ENCODE measurements around the gene PEX5L.

PEX5L gene

GRCh38 chr3:179955286-179955685 is 81.5 kb downstream of the PEX5L start:
- DNase-seq: no peak

DNA sequence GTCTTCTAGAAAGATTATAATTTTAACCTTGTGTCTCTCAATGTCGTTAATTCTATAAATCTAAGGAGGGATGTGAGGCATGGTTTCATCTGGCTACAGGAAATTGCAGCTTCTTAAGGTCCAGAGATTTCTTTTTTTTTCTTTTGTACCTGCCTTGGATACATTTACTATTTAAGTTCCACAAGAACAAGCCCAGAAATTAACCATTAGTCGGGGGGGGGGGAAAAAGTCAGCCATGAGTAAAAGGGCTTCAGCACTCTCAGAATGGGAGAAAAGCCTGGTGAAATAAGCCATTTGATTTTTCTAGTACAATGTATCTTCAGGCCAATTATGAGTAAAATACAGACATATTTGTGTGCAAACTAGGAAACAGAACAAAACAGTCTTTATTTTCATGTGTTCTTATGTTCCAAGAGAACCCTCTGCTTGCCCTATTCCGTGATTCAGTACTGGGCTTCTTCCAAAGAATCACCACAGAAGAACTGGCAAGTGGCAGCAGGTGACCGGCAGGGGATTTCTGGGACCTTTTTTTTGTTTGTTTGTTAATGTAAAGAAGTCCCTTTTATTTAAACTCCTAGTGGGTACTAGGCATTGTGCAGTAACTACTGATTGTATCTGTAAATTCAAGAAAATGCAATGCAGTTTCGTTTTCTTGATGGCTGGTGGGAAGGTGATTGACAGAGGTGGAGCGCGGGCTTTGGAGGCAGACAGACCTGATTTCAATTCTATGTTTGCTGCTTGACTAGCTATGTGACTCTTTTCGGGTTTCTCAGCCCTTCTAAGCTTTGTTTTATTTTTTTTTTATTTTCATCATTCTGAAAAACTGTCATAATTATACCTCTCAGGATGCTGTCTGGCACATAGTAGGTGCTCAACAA is 82.5 kb downstream of the PEX5L start:
- no peak for DNase-seq

DNA sequence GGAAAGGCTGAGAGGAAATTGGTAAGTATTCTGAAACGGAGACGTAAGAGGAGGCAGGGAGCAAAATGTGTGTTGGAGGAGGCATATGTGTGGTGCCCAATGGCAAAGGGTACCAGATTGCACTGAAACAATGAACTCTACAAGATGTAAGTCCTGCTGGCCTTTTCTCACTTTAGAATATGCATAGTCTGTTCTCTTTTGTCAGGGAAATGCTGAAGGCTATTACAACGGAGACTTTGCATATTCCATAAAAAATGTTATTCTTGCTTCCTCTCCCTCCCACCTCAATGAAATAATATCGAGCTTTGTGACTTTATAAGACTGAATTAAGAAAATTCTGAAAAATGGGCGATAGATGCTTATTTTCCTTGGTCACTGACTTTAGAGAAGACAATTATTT is 85.9 kb downstream of the PEX5L start:
- no peak for DNase-seq

GRCh38 chr3:179949869-179950268 is 86.9 kb downstream of the PEX5L start:
- peak; percentile 70 for DNase-seq

- DNase-seq: peak; percentile 98
Measured at GRCh38 chr3:179949412-179949811, 87.3 kb downstream of the PEX5L start.

DNA sequence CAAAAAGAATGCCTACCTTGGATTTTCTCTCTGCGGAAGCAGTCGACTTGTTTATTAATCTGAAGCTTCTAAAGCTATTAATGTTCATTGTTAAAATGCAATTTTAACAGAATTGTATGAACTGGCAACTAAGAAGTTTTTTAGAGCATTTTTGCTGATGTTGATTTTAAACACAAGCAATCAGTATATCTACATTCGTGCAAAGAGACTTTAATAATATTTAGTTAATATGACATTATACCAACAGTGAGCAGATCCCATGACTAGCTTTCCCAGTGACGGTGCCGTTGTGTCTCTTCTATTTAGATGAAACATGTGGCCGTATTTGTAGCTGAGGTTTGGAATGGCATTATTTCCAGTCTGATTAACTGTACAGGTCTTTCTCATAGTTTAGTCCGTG is 88.0 kb downstream of the PEX5L start:
- DNase-seq: peak; percentile 45

GRCh38 chr3:179945569-179945968 is 91.2 kb downstream of the PEX5L start:
- no peak for DNase-seq

DNA sequence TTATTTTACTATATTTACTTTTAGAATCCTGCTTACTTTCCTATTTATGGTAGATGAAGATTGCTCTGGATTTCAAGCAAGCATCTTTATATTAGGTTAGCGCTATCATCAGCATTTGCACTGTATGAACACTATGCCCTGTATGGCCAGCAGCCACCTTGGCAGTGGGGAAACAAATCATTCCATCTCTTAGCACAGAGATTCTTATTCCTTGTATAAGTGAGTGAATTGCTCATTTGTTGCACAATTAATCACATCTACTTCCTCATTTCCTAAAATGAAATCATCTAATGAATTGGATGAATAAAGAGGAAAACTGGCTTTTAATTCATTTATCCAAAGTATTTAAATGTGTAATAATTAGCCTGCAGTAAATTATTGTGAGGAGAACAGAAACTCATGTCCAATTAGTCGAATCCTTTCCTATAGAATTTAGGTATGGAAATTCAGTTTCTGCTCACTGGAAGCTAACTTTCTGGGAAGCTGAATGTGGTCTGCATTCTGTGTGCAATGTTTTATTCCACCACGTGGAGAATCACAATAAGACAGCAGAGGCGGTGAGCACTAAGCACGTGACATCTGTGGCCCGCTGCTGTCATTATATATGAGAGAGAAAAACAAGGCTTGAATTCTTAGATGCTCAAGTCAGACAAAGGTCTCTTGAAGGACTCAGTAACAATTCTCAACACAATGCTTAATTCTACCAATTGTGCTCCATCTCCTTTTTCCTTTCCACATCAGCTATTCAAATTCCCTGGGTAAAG is 93.4 kb downstream of the PEX5L start:
- no peak for DNase-seq

DNA sequence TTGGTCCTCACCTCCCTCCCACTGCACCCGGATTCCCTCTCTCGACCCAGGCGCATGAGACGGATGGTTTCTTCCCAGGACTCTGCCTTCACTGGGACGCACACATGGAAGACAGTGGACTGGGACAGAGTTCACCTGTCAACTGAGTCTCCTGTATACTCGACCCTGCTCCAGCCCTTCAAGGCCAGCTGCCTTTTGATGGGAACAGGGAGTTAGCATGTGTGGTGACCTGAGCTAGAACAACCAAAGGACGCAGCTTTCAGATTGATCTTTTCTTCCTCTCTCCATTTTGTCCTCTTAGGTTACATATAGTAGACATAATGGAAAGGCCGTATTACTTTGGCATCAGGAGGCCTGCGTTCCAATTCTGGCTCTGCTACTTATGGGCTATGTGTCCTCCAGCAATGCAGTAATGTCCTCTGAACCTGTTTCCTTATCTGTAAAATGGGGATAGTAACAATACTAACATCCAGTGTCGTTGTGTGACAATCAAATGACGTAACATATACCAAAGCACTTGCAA is 94.1 kb downstream of the PEX5L start:
- no peak for DNase-seq

- no peak for DNase-seq
Measured at GRCh38 chr3:179935710-179936109, 101.0 kb downstream of the PEX5L start.

DNA sequence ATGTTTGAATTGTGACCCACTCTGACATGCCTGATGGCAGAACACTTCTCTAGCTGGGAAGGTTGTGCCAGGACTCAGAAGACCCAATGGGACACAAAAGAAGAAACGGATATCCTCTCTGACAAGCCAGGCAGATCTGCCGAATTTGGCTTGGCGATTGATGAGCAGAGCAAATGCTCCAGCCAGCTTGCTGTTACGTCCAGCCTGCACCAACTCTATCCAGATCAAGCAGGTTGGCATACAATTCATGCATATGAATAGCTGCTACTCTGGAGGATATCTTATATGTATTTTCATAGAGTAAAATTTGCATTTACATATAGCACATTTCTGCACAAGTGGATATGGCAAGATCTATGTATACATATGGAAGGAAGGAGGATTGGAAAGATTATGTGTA is 102.8 kb downstream of the PEX5L start:
- no peak for DNase-seq

- peak; percentile 97 for DNase-seq
Measured at GRCh38 chr3:179933080-179933479, 103.7 kb downstream of the PEX5L start.

GRCh38 chr3:179932674-179933073 is 104.1 kb downstream of the PEX5L start:
- DNase-seq: no peak

DNA sequence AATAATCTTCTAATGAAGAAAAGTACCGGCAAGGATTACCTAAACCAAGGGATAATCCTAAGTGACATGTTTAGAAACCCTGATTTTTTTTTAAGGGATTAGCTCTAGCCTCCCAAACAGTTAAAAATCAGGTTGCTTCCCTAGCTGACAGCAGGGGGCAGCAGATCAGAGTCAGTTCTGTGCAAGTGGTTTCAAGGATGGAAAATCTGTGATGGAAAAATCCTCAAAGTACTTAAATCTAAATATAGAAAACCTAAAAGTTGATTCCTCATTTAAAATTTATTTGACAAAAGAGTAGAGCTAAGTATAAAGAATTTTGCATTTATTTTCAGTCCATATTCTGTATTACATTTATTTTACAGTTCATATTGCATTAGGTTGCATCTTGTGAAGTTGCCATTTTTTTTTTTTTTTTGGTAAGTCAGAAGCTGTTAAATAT is 107.6 kb downstream of the PEX5L start:
- DNase-seq: peak; percentile 75

GRCh38 chr3:179927191-179927590 is 109.5 kb downstream of the PEX5L start:
- no peak for DNase-seq

DNA sequence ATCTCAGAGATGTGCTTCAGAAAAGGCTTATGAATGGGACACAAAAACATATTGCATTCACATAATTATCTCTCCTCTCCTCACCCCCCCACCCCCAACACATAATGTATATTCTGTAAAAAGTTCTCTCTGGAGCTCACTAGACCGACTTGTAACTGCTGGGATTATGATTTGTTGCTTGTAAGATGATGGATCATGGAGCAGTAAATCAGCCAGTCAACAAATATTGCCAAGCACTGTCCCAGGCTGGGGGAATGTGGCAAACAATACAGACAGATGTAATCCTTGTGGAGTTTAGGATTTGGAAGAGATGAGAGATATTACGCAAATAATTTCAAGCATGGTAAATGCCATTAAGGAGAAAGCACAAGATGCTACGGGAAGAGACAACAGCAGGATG is 114.8 kb downstream of the PEX5L start:
- DNase-seq: no peak

DNA sequence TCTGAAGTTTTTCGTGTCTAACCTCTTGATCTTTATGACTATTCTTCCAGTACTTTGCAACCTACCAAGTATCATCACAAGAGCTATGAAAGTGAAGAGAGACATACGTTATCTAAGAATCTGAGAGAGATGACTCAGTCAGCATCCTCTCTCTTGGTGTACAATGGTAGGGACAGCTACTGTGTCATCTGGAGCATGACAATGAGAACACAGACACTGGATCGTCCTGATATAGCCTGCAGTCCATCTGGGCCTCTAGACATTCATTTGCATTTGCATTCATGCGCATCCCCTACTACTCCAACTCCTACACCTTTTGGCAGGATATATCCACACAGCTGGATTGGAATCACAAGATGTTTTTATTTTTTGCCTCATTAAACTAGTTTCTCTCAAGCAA is 115.2 kb downstream of the PEX5L start:
- no peak for DNase-seq

DNA sequence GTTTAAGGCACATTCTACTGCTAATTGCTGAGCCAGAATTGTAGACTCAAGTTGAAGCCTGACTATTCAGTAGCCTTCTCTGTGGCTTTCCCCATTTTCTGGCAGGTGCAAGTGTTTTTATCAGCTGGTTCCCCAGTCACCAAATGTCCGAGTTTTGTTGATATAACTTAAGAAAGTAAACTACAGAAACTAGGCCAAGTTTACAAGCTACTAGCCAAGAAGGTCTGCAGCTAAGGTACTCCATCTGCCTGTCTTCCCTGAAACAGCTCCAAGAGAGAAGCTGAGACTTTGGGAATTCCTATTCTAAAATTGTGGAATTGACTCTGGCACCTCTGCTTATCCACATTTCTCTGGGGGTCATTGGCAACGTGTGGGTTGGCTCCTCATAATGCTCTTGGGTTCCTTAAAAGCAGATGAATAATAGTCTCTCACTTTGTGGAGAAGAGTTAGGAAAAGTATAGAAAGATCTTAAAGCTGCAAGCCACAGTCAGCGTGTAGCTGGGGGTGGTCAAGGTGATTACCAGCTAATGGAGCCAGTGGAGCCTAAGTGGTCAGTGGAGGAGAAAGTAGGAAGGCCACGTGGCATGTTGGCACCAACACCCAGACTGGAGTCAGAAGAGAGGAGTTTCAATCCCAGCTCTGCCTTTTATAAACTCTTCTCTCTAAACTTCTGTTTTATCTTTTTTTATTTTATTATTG is 128.8 kb downstream of the PEX5L start:
- DNase-seq: no peak

DNA sequence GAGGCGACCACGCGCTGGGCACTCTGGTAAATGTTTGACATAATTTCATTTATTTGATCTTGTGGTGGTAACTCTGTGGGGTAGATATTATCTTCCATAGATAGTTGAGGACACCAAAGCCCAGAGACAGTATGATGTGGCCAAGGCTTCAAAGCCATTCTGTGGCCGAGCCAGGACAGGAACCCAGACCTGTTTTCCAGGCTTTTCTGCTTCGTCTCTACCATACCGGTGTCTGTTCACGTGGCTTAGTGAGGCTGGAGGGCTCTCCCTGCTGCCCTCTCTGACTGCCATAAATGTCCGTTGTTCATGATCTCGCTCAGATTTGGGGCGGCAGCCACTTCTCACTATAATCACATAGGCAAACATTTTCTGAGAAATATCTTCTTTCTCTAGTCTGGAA is 134.7 kb downstream of the PEX5L start:
- DNase-seq: no peak

DNA sequence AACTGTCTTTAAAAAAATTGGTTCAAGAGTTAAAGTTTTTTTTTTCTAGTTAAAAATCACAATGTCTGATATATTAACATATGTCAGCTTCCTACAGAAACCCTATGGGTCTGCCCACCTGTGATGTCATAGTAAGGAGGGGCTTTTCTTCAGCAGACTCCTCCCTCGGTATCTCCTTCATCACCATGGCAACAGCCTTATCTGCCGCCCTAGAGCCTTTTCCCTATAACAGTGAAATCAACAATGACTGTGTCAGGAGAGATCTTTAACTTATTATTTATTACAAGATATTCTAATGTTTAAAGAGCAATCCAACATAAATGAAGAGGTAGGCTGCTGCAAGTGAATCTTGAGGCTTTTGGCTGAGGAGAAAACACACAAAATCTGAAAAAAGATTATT is 138.7 kb downstream of the PEX5L start:
- DNase-seq: peak; percentile 71

GRCh38 chr3:179897231-179897630 is 139.5 kb downstream of the PEX5L start:
- no peak for DNase-seq

DNA sequence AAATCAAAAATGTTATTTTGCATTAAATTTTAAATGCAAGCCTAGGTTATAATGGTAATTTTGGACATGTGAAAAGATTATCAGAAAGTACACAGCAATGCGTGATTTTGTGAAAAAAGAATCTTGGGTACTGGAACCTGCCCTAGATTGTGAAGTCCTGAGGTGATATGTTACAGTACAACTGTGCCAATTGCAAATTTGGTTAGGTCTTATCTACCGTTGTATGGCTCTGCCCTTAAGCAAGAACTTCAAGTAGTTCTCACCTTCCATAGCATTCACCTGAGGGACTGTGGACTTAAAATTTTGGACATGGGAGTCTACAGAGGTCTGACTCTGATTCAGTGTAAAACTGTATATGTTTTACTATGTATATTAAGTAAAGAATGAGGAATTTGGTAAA is 140.2 kb downstream of the PEX5L start:
- no peak for DNase-seq

DNA sequence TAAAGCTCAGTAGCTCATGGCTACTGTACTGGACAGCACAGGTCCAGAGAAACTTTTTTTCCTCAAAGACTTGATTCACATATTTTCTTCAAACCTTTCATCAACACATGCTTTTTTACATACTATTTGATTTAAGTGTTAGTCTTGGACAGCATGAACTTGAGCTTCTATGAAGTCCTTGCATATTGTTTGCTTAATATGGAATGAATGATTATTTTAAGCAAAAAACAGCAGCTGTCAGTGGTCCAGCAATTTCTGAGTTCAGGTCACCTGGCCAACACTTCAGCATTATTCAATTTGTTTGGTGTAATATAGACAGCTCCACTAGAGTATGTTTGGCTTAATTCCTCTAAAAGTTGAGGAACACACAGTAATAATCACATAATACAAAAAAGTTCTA is 141.4 kb downstream of the PEX5L start:
- no peak for DNase-seq

Measured in NCI-H146 (cell line).